ENCODE data around the gene MROH8.
A peak's percentile ranks its signal among the peaks of the same experiment; 100 is the strongest.

Gene MROH8

DNA sequence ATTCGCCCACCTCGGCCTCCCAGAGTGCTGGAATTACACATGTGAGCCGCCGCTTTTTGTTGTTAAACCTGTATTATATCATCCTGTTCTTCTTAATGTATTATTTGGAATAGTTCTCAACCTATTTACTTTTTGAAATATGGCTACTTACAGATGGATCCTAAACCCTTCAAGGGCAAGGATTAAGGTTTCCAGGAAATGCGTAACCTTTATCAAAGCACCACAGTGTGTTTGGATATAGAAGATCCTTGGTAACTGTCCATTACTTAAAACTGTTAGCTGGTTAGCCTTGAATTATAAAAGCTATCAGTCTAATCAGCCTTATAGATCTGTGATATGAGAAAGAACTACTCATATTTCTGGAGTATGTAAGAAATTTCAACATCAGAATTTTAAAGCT is 12.5 kb downstream of the MROH8 start:
- H3K27ac ChIP-seq: no peak overlapping the region
- TF ChIP-seq, protein P1, sequence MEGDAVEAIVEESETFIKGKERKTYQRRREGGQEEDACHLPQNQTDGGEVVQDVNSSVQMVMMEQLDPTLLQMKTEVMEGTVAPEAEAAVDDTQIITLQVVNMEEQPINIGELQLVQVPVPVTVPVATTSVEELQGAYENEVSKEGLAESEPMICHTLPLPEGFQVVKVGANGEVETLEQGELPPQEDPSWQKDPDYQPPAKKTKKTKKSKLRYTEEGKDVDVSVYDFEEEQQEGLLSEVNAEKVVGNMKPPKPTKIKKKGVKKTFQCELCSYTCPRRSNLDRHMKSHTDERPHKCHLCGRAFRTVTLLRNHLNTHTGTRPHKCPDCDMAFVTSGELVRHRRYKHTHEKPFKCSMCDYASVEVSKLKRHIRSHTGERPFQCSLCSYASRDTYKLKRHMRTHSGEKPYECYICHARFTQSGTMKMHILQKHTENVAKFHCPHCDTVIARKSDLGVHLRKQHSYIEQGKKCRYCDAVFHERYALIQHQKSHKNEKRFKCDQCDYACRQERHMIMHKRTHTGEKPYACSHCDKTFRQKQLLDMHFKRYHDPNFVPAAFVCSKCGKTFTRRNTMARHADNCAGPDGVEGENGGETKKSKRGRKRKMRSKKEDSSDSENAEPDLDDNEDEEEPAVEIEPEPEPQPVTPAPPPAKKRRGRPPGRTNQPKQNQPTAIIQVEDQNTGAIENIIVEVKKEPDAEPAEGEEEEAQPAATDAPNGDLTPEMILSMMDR (IDR thresholded peaks at IDR 0.05): no peak
- no peak for TF ChIP-seq ZFX (IDR thresholded peaks at IDR 0.05; ENCODE audit: borderline replicate concordance)

DNA sequence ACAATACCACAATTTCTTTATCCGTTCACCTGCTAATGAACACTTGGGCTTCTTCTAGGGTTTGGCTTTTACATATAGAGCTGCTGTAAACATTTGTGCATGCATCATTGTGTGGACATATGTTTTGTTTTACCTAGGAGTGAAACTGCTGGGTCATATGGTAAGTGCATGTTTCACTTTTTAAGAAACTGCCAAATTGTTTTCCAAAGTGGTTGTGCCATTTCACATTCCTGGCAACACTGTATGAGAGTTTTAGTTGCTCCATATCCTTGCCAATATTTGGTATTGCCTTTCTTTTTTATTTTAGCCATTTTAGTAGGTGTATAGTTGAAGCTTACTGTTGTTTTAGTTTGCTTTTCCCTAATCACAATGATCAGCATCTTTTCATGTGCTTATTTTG is 14.3 kb downstream of the MROH8 start:
- H3K27ac ChIP-seq: no peak overlapping the region
- TF ChIP-seq, protein P1 (IDR thresholded peaks at IDR 0.05): no peak
- no peak for TF ChIP-seq ZFX (IDR thresholded peaks at IDR 0.05; ENCODE audit: borderline replicate concordance)

DNA sequence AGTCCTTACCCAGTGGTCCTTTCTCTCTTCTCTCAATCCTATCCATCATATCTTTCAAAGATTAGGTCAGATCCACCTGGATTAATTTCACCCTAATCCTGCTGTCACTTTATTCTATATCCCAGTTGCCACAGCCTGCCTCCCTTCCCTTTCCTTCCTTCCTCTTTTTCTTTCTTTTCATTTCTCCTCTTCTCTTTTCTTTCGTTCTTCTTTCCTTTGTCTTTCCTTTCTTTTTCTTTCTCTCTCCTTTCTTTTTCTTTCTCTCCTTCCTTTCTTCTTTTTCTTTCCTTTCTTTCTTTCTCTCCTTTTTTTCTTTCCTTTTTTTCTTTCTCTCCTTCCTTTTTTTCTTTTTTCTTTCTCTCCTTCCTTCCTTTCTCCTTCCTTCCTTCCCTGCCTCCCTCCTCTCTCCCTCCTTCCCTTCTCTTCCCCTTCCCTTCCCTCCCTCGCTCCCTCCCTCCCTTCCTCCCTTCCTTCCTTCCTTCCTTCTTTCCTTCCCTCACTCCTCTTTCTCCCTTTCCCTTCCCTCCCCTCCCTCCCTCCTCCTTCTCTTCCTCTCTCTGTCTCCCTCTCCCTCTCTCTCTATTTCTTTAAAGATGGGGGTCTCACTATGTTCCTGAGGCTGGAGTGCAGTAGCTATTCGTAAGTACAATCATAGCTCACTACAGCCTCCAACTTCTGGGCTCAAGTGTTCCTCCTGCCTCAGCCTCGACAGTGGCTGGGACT is 15.4 kb downstream of the MROH8 start:
- no peak for TF ChIP-seq ZFX (IDR thresholded peaks at IDR 0.05; ENCODE audit: borderline replicate concordance)
- TF ChIP-seq, protein P1 (IDR thresholded peaks at IDR 0.05): no peak
- no peak overlapping the region for H3K27ac ChIP-seq

DNA sequence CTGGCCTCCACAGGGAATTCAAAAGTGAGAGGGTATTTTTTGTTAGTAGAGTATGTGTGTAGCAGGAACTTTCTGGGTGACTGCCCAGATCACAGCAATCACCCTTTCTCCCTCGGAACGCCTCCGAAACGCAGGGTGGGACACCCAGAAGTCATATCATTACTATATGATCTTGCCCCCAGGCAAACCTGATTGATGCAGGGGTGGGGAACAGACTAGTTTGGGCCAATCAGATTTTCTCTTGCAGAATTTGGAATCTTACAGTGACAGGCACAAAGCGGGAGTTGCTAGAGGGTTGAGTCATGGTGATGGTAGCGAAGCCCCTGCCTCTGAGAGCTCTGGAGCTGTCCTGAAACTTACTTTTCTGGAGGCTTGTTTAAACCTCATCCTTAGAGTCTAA is 16.7 kb downstream of the MROH8 start:
- no peak for TF ChIP-seq ZFX (IDR thresholded peaks at IDR 0.05; ENCODE audit: borderline replicate concordance)
- TF ChIP-seq, protein P1 (IDR thresholded peaks at IDR 0.05): no peak
- H3K27ac ChIP-seq: no peak overlapping the region

DNA sequence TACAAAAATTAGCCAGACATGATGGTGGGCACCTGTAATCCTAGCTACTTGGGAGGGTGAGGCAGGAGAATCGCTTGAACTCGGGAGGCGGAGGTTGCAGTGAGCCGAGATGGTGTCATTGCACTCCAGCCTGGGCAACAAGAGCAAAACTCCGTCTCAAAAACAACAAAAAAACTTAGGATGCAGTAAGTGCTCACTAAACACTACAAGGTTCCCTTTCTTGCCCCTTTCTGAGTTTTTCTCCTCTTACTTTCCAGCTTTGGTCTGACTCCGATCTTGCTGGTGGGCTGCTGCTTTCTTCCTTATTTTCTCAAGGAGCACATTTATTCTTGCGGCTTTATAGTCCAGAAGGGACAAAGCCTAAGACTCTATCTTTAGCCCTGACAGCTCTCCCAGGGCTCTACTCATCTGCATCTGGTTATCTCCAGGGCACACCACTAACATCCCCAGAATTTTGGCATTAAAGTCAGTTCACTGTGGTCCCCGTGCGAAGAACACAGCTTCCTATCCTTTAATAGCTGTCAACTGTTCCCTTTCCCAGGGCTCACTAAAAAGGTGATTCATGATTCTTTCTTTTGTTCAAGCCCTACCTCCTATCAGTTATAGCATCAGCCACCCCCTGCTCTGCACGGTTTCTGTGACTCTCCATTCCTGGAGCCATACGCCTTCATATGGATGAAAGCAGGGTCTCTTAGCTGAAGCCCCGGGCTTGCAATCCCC is 17.4 kb downstream of the MROH8 start:
- no peak overlapping the region for H3K27ac ChIP-seq
- TF ChIP-seq, protein P1 (IDR thresholded peaks at IDR 0.05): no peak
- TF ChIP-seq ZFX (IDR thresholded peaks at IDR 0.05; ENCODE audit: borderline replicate concordance): no peak

DNA sequence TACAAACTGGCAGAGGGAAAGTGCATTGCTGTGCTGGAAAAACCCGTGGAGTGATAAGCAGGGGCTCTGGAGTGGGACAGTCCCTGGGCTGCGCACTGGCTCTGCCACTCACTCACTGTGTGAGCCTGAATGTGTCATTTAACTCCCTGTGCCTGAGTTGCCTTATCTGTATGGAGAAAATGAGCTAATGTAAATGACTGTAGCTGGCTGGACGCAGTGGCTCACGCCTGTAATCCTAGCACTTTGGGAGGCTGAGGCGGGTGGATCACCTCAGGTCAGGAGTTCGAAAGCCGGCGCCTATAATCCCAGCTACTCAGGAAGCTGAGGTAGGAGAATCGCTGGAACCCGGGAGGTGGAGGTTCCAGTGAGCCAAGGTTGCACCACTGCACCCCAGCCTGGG is 18.7 kb downstream of the MROH8 start:
- H3K27ac ChIP-seq: no peak overlapping the region
- TF ChIP-seq, protein P1 (IDR thresholded peaks at IDR 0.05): no peak
- TF ChIP-seq ZFX (IDR thresholded peaks at IDR 0.05; ENCODE audit: borderline replicate concordance): no peak

DNA sequence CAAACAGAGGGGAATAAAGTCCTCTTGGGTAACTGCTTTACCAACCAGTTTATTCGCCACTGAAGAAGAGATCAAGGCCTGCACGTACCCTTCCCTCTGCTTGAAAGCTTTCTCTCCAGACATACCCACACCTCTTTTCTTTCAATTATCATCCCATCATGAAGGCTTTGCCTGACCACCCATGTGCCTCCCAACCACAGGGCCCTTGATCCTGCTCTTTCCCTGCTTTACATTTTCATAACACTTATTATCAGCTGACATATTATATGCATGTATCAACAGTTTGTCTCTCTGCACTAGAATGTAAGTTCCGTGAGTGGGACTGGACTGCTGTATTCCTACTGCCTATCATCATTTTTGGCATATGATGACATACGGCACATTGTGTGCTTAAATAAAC is 21.1 kb downstream of the MROH8 start:
- no peak for TF ChIP-seq ZFX (IDR thresholded peaks at IDR 0.05; ENCODE audit: borderline replicate concordance)
- TF ChIP-seq, protein P1 (IDR thresholded peaks at IDR 0.05): no peak
- 0 out of 2 replicates have a peak overlapping the region, but pooled peaks have one; percentile 26 for H3K27ac ChIP-seq

All from 22Rv1 (cell line).